Keratinocyte (primary cell): ENCODE data around the gene MAMDC2. TPM values are rescaled to one million over a fixed set of nuclear protein-coding genes. Genes with fewer than 3 reads are reported as not detected.

Source experiments
- DNase-seq: peaks from one replicate; pipeline ENCODE4 v3.0.0-alpha.2; 2011; ENCODE audit warnings: low read depth, missing footprints, low spot score
- FAIRE-seq: peaks from 2 replicates; lab custom pipeline; 2011; peaks lifted over from hg19 to GRCh38; lab: Jason Lieb, UNC
- H2AFZ ChIP-seq: 2 replicates; pipeline ENCODE4 v1.6.0; 2012; ENCODE audit warnings: low read length, control low read depth, inconsistent platforms; ENCODE audit not compliant: control insufficient read depth
- H3K27ac ChIP-seq: 2 replicates; pipeline ENCODE4 v1.5.1; 2011; ENCODE audit warnings: low read length; ENCODE audit not compliant: control insufficient read depth, insufficient read depth
- H3K27me3 ChIP-seq: 3 replicates; pipeline ENCODE4 v1.6.0; 2011; ENCODE audit warnings: low read length; ENCODE audit not compliant: control insufficient read depth, insufficient read depth; ENCODE audit errors: extremely low read depth
- H3K36me3 ChIP-seq, 2 experiments: 2 replicates in 1 of 2; 3 replicates in 1 of 2; pipeline ENCODE4 v1.5.1; 2011; ENCODE audit warnings: low read length in 2 of 2, mild to moderate bottlenecking in 1 of 2; ENCODE audit not compliant: control insufficient read depth in 2 of 2, insufficient read depth in 2 of 2; ENCODE audit errors: extremely low read depth in 1 of 2
- H3K4me1 ChIP-seq: 3 replicates; pipeline ENCODE4 v1.5.1; 2011; ENCODE audit warnings: low read length; ENCODE audit not compliant: control insufficient read depth, insufficient read depth; ENCODE audit errors: extremely low read depth
- H3K4me2 ChIP-seq: 3 replicates; pipeline ENCODE4 v1.6.0; 2011; ENCODE audit warnings: low read depth, low read length; ENCODE audit not compliant: control insufficient read depth, insufficient read depth; ENCODE audit errors: extremely low read depth
- H3K4me3 ChIP-seq, 3 experiments: fragments of 200-600 bp in 1 of 3; sonication (generic) in 1 of 3; 2 replicates in 2 of 3; 3 replicates in 1 of 3; pipeline ENCODE4 v1.5.1; 2011 to 2016; ENCODE audit warnings: low read length in 3 of 3, mild to moderate bottlenecking in 3 of 3, control low read depth in 2 of 3, inconsistent platforms in 1 of 3, low read depth in 1 of 3, mixed read lengths in 1 of 3, mixed run types in 1 of 3, moderate library complexity in 1 of 3; ENCODE audit not compliant: control insufficient read depth in 2 of 3, insufficient read depth in 2 of 3; ENCODE audit errors: extremely low read depth in 1 of 3
- H3K79me2 ChIP-seq: 2 replicates; pipeline ENCODE4 v1.6.0; 2012; ENCODE audit warnings: low read length; ENCODE audit not compliant: control insufficient read depth, insufficient read depth
- H3K9ac ChIP-seq: 3 replicates; pipeline ENCODE4 v1.6.0; 2011; ENCODE audit warnings: low read length; ENCODE audit not compliant: control insufficient read depth, insufficient read depth; ENCODE audit errors: extremely low read depth
- H3K9me1 ChIP-seq: 3 replicates; pipeline ENCODE4 v1.6.0; 2011; ENCODE audit warnings: low read length; ENCODE audit not compliant: control insufficient read depth, insufficient read depth; ENCODE audit errors: extremely low read depth
- H3K9me3 ChIP-seq: 2 replicates; pipeline ENCODE4 v1.5.1; 2012; ENCODE audit warnings: low read depth, low read length; ENCODE audit not compliant: control insufficient read depth
- H4K20me1 ChIP-seq: 3 replicates; pipeline ENCODE4 v1.6.0; 2011; ENCODE audit warnings: low read length; ENCODE audit not compliant: control insufficient read depth, insufficient read depth; ENCODE audit errors: extremely low read depth
- EZH2 ChIP-seq: IDR thresholded peaks from one replicate; pipeline ENCODE4 v1.6.1; 2012; ENCODE audit warnings: inconsistent platforms, mild to moderate bottlenecking, low read length, moderate library complexity
- dilution Hi-C: fragments of 300-500 bp; cut with MboI; formaldehyde crosslinking; loops from one replicate; pipeline ENCODE4 v1.7.0; 2020; ENCODE audit warnings: low sequenced_read_pairs; ENCODE audit not compliant: extremely low pct_ligation_motif_present
- polyA plus RNA-seq, 5 experiments: library from polyadenylated mRNA; depleted of rRNA in 3 of 5; stranded (reverse) in 3 of 5; stranded (forward) in 1 of 5; unstranded in 1 of 5; fragments of >200 nt; gene quantifications; 1 replicate in 1 of 5; 2 replicates in 3 of 5; 3 replicates in 1 of 5; pipeline versions ENCODE4 v1.2.1 to v1.2.3, GENCODE V29; 2011 to 2012; ENCODE audit warnings: missing spikeins in 2 of 5, low read depth in 1 of 5, low replicate concordance in 1 of 5
- TF ChIP-seq, protein P1 (sequence below), 3 experiments: IDR thresholded peaks in 1 of 3; conservative IDR thresholded peaks in 1 of 3; optimal IDR thresholded peaks in 1 of 3; 2 replicates in 2 of 3; 3 replicates in 1 of 3; pipeline versions ENCODE3 to v1.5.1; 2011; ENCODE audit warnings: low read length in 3 of 3, mild to moderate bottlenecking in 3 of 3, moderate library complexity in 2 of 3, control low read depth in 1 of 3, inconsistent platforms in 1 of 3; ENCODE audit not compliant: insufficient read depth in 2 of 3; ENCODE audit errors: extremely low read depth in 1 of 3

MAMDC2 gene
- polyA plus RNA-seq, 1 donor (not counting 4 experiments of a cell fraction or from before 2014, with no cell fraction given): 4.2 TPM

DNA sequence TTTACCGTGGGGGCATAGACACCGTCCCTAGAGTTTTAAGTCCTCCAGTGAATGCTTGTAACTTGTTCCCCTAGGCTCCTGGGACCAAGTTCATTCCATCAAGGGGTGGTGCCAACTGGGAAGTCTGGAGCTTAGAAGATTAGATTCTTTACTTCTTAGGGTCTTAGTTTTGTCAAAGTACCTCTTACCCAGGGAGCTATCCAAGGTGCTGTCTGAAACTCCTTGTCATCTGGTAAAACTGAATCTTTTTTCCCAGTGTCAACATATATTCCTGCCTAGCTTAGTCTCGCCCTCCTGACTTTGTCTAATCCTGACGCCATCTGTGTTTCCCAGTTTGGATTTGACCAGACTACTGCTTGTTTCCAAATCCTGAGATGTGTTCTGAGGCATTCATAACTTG lies 41.6 kb downstream of the MAMDC2 start:
- Histone ChIP-seq H3K9me3 (no peaks in the 10 kb centered on the region), H3K27me3 (no peaks in the 10 kb centered on the region), H3K79me2 (no peaks in the 10 kb centered on the region), H2AFZ (no peak overlapping the region), H3K9me1 (no peaks in the 10 kb centered on the region), H3K9ac (no peak overlapping the region), H3K27ac (no peak overlapping the region), H3K36me3 (no peaks in the 10 kb centered on the region), H3K4me2 (no peak overlapping the region), H4K20me1 (no peaks in the 10 kb centered on the region), H3K4me3 (no peak overlapping the region), H3K4me1 (peaks cover 9% of the 10 kb centered on the region)
- dilution Hi-C loops: no loop called here
- TF ChIP-seq EZH2: no peak
- TF ChIP-seq, protein P1, sequence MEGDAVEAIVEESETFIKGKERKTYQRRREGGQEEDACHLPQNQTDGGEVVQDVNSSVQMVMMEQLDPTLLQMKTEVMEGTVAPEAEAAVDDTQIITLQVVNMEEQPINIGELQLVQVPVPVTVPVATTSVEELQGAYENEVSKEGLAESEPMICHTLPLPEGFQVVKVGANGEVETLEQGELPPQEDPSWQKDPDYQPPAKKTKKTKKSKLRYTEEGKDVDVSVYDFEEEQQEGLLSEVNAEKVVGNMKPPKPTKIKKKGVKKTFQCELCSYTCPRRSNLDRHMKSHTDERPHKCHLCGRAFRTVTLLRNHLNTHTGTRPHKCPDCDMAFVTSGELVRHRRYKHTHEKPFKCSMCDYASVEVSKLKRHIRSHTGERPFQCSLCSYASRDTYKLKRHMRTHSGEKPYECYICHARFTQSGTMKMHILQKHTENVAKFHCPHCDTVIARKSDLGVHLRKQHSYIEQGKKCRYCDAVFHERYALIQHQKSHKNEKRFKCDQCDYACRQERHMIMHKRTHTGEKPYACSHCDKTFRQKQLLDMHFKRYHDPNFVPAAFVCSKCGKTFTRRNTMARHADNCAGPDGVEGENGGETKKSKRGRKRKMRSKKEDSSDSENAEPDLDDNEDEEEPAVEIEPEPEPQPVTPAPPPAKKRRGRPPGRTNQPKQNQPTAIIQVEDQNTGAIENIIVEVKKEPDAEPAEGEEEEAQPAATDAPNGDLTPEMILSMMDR (optimal IDR thresholded peaks at IDR 0.05 in 1 of 3, IDR thresholded peaks at IDR 0.05 in 1 of 3, conservative IDR thresholded peaks at IDR 0.05 in 1 of 3; ENCODE audit: extremely low read depth in 1 of 3, insufficient read depth in 2 of 3, low read length in 3 of 3): no peak
- DNase-seq: no peak
- peak; percentile 36 for FAIRE-seq

DNA sequence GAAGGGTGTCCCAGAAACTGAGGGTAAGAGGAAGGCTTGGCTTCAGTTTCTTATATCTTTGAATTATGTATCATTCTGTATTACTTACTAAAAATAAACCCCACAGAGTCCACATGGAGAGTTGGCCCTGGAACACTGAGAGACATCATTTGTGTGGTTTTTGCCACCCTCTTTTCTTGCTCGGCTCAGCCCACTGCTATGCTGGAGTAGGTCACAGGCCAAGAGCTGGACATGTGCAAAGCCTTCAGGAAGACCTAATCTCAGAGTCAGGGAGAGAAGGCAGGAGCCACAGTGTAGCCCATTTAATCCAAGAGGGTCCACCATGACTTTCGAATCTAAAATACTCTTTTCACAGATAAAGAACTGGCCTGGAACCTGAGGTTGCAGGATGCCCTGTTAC lies 47.5 kb downstream of the MAMDC2 start:
- H3K27me3 ChIP-seq: no peaks in the 10 kb centered on the region
- dilution Hi-C loops: no loop called here
- DNase-seq (no peak), FAIRE-seq (no peak)
- H3K27ac ChIP-seq: no peak overlapping the region
- no peaks in the 10 kb centered on the region for H3K9me3 ChIP-seq
- no peaks in the 10 kb centered on the region for H3K79me2 ChIP-seq
- TF ChIP-seq EZH2: no peak
- TF ChIP-seq, protein P1 (optimal IDR thresholded peaks at IDR 0.05 in 1 of 3, IDR thresholded peaks at IDR 0.05 in 1 of 3, conservative IDR thresholded peaks at IDR 0.05 in 1 of 3; ENCODE audit: extremely low read depth in 1 of 3, insufficient read depth in 2 of 3, low read length in 3 of 3): no peak
- H2AFZ ChIP-seq: no peak overlapping the region
- no peak overlapping the region for H3K4me3 ChIP-seq
- H3K36me3 ChIP-seq: no peaks in the 10 kb centered on the region
- no peak overlapping the region for H3K4me2 ChIP-seq
- H3K9ac ChIP-seq: no peak overlapping the region
- H3K9me1 ChIP-seq: no peaks in the 10 kb centered on the region
- no peaks in the 10 kb centered on the region for H4K20me1 ChIP-seq
- no peaks in the 10 kb centered on the region for H3K4me1 ChIP-seq
